Measurements from ENCODE around the gene HOXA3. TPM values are rescaled to one million over a fixed set of nuclear protein-coding genes. Genes with fewer than 3 reads are reported as not detected.

Gene HOXA3
- total RNA-seq, 1 experiment from 2014 or later = 12.0 TPM

GRCh38 chr7:27184337-27185012 lies 32.1 kb upstream of the HOXA3 start:
- peak; percentile 55 to 69 for DNase-seq
- H3K27me3 ChIP-seq = no peaks in the 10 kb centered on the region
- H3K27ac ChIP-seq = peak overlapping the region; percentile 87
- no peaks in the 10 kb centered on the region for H3K4me1 ChIP-seq
- no peaks in the 10 kb centered on the region for H3K36me3 ChIP-seq
- H3K9me3 ChIP-seq (replicated peaks) = no peaks in the 10 kb centered on the region
- peak overlapping the region; percentile 73 for H3K4me3 ChIP-seq

DNA sequence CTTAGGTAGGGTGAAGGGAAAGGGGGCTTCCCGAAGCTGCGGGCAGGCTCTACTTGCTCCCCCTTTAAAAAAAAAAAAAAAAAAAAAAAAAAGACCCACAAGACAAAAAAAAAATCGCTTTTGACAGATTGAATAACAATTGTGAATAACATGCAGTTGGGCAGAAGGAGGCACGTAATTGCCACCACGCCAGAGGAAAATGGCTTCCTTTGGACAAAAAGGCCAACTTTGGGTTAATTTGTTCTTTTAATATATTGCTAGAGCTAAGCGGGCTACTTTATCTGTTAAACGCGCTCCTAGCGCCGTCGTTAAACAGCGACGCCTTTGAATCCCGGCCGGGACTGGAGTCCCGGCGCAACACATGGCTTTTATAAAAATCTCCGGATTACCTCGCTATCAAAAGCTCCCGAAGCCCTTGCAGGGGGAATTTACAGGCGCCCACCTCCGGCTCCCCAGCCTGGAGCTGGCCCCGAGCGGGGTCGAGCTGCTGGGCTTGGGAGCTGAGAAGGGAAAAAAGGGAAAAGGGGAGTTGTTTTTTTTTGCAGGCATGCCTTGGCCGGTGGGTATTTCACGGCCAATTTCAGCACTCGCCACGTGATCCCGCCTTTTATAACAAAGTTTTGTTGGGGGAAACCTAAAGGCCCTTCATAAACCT lies 31.4 kb upstream of the HOXA3 start:
- Histone ChIP-seq H3K27ac (peak overlapping the region; percentile 87), H3K4me3 (peak overlapping the region; percentile 73), H3K36me3 (no peaks in the 10 kb centered on the region), H3K27me3 (no peaks in the 10 kb centered on the region), H3K9me3 (replicated peaks) (no peaks in the 10 kb centered on the region), H3K4me1 (no peaks in the 10 kb centered on the region)
- peak; percentile 32 to 56 for DNase-seq

- Histone ChIP-seq H3K27me3 (no peaks in the 10 kb centered on the region), H3K4me3 (peak overlapping the region; percentile 73), H3K36me3 (no peaks in the 10 kb centered on the region), H3K27ac (peak overlapping the region; percentile 87), H3K9me3 (replicated peaks) (no peaks in the 10 kb centered on the region), H3K4me1 (no peaks in the 10 kb centered on the region)
- DNase-seq = peak; percentile 55 to 66
Observed at GRCh38 chr7:27182861-27183681, 30.7 kb upstream of the HOXA3 start.

DNA sequence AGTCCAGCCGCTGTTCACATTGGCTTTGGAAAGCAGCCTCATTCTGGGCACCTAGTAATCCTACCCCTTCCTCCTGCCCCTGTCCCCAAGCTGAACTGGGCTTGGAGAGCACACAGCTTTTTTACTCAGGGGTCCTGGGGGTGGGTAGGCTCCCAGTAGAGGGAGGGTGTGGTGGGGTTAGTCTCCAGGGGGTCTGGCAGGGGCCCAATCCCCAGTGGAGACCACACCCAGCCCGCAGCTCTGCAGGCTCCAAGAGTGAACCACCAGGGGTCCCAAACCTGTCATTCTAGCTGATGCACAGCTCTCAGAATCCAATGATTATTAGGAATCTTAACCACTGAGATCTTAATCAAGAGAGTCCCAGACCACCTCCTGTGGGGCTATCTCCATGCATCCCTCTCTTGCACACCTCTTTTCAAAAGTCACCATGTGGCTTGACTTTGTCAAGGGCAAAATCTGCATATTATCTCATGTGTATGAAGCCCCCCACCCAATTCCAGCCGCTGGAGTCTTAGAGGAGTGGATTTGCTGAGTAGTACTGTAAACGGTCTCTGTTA lies 30.0 kb upstream of the HOXA3 start:
- Histone ChIP-seq H3K36me3 (no peaks in the 10 kb centered on the region), H3K9me3 (replicated peaks) (no peaks in the 10 kb centered on the region), H3K27ac (no peak overlapping the region), H3K4me3 (no peak overlapping the region), H3K4me1 (no peaks in the 10 kb centered on the region), H3K27me3 (0 out of 2 replicates have a peak, but pooled peaks cover 5% of the 10 kb centered on the region)
- DNase-seq = no peak

GRCh38 chr7:27181795-27182275 lies 29.5 kb upstream of the HOXA3 start:
- Histone ChIP-seq H3K27ac (no peak overlapping the region), H3K4me3 (no peak overlapping the region), H3K9me3 (replicated peaks) (no peaks in the 10 kb centered on the region), H3K4me1 (no peaks in the 10 kb centered on the region), H3K27me3 (0 out of 2 replicates have a peak, but pooled peaks cover 5% of the 10 kb centered on the region), H3K36me3 (no peaks in the 10 kb centered on the region)
- no peak for DNase-seq

- Histone ChIP-seq H3K4me1 (no peaks in the 10 kb centered on the region), H3K4me3 (no peak overlapping the region), H3K36me3 (no peaks in the 10 kb centered on the region), H3K9me3 (replicated peaks) (no peaks in the 10 kb centered on the region), H3K27ac (no peak overlapping the region), H3K27me3 (0 out of 2 replicates have a peak, but pooled peaks cover 5% of the 10 kb centered on the region)
- no peak for DNase-seq
Observed at GRCh38 chr7:27180431-27181420, 28.3 kb upstream of the HOXA3 start.

DNA sequence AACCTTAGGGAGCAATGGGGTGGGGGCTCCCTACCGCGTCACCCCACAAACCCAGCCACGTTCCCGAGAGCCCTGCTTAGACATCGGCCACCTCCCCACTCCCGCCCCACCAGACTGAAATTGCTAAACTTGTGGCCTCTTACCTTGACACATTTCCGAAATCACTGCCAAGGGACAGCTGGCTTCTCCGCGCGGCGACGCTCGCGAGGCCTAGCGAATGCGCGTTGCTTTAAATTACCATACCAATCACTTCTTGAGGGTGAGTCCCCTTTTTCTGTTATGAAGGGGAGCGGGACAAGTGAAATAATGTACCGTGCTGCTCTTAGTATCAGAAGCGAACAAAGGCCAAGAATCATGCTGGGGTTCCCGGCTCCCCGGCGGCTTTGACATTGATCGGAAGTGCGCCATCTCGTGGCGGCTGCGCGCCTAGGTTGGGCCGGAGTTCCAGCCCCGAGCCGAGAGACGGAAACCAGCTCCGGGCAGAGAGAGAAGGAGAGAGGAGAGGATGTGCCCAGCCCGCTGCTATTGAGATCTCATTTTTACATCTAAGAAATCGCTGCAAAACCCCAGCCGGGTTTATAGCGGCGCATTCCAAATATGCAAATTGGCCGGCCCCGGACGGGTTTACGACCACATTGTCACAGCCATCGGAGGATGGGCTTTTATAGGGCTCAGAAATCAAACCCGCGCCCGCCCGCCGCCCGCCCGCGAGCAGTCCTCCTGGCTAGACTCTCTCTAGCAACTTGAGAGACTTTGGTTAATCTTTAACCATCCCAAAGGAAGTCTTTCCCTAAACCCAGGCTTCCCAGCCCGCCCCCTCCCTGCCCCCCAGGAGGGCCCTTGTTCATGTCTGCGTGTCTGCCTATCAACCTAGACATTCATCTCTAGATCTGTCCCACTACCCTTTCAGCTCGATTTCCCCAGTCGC lies 27.4 kb upstream of the HOXA3 start:
- DNase-seq = no peak
- H3K36me3 ChIP-seq = no peaks in the 10 kb centered on the region
- no peak overlapping the region for H3K4me3 ChIP-seq
- H3K27me3 ChIP-seq = 0 out of 2 replicates have a peak, but pooled peaks cover 5% of the 10 kb centered on the region
- H3K4me1 ChIP-seq = no peaks in the 10 kb centered on the region
- H3K9me3 ChIP-seq (replicated peaks) = no peaks in the 10 kb centered on the region
- no peak overlapping the region for H3K27ac ChIP-seq

- Histone ChIP-seq H3K27me3 (0 out of 2 replicates have a peak, but pooled peaks cover 5% of the 10 kb centered on the region), H3K27ac (no peak overlapping the region), H3K4me1 (no peaks in the 10 kb centered on the region), H3K36me3 (no peaks in the 10 kb centered on the region), H3K4me3 (no peak overlapping the region), H3K9me3 (replicated peaks) (no peaks in the 10 kb centered on the region)
- DNase-seq = no peak
Observed at GRCh38 chr7:27179030-27179429, 26.6 kb upstream of the HOXA3 start.

DNA sequence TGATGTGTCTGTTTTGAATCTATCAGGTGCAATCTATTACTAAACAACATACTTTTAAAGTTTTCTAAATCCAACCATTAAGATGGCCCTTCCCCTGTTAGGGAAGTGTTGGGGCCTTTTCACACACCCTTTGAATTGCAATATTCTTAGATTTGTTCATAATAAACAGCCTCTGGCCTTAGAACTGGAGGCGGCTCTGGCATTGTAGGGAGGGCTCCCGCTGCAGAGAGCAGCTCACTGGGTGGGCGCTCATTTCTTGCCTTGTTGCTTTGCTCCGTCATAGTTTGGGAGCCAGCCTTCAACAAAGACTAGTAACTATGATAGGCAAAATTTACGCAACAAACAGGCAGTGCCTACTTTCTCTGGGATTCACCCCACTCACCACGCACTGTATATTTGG lies 26.0 kb upstream of the HOXA3 start:
- DNase-seq = no peak
- Histone ChIP-seq H3K4me1 (no peaks in the 10 kb centered on the region), H3K36me3 (no peaks in the 10 kb centered on the region), H3K27ac (no peak overlapping the region), H3K9me3 (replicated peaks) (no peaks in the 10 kb centered on the region), H3K27me3 (0 out of 2 replicates have a peak, but pooled peaks cover 5% of the 10 kb centered on the region), H3K4me3 (no peak overlapping the region)

DNA sequence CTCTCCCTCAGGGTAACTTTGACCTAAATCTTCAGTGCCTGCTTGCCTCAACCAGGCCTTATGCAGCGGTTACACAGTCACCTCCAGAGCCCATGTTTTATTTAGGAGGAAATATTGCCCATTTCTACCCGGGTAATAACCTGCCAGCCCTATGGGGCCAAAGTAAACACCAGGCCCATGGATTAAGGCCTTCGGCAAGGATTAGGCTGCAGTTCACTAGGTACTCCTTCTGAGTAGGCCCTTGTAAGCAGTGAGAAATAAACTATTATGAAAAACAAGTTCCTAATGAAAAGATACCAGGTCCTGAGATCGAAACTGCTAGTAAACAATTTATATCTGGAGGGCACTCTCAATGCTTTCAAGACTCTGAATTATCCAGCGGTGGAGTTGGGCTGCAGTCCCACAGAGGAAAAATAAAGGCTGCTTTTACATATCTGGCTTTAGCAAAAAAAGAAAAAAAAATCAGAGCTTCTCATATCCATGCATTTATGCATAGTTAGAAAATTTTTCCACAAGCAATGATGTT lies 25.5 kb upstream of the HOXA3 start:
- DNase-seq = no peak
- no peaks in the 10 kb centered on the region for H3K4me1 ChIP-seq
- H3K36me3 ChIP-seq = no peaks in the 10 kb centered on the region
- H3K4me3 ChIP-seq = no peak overlapping the region
- H3K9me3 ChIP-seq (replicated peaks) = no peaks in the 10 kb centered on the region
- H3K27me3 ChIP-seq = 0 out of 2 replicates have a peak, but pooled peaks cover 5% of the 10 kb centered on the region
- no peak overlapping the region for H3K27ac ChIP-seq

DNA sequence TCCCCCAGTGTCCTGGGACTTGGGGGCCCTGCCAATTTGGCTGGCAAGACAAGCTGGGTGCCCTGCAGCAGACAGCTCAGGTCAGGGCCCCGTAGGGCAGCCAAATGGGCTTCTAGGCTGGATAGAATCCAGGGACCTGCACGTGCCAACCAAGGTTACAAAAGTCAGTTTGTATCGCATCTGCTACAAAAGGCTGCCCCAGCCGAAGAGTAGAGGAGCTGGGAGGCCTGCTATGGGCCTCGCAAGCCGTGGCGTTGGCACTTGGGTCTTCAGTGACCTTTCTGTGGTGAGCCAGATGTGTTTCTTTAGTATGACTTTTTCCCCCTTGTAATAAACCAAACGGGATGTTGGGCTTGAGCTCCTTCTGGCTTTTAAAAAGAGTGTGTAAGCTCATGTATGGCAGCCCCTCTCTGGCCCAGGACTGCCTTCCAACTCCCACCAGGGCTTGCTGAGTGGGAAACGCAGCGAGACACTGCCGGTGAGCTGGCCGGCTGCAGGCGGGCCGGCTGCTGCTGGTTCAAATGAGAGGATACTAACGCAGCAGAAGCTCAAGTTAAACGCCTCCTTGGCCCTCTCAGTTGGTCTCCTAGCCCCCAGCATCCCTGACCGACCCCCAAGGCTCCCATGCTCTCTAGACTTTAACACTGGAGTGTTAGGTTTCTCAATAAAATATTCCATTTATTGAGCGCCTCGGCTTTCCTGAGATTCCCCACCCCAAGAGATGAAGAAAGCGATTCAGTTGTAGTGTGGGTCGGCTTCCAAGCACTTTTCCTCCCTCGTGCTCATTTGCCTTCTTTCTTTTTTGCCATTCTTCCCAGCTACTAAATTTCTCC lies 24.8 kb upstream of the HOXA3 start:
- H3K4me1 ChIP-seq = peaks cover 2% of the 10 kb centered on the region
- no peaks in the 10 kb centered on the region for H3K36me3 ChIP-seq
- DNase-seq = no peak

DNA sequence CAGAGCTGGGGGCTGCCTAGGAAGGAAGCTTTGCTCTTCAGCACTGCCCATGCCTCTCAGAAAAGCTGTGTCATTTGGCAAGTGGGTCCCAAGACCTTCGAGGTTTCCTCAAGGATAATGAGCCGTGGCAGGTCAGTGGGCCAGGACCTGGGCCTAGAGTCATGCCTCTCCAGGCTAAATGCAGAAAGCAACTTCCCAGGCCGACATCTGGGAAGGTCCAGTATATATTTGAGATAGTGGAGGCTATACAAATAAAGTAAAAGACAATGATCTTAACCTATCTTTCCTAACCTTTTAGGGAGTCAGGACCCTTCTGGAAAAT lies 24.1 kb upstream of the HOXA3 start:
- Histone ChIP-seq H3K4me3 (no peak overlapping the region), H3K36me3 (no peaks in the 10 kb centered on the region; the same call in 1 of the 2 replicates), H3K9me3 (replicated peaks) (no peaks in the 10 kb centered on the region), H3K4me1 (peaks cover 7% of the 10 kb centered on the region), H3K27ac (no peak overlapping the region), H3K27me3 (0 out of 2 replicates have a peak, but pooled peaks cover 5% of the 10 kb centered on the region)
- DNase-seq = no peak

More for the DNA sequence above, 24.8 kb upstream of the HOXA3 start:
- Histone ChIP-seq H3K9me3 (replicated peaks) (no peaks in the 10 kb centered on the region), H3K27me3 (0 out of 2 replicates have a peak, but pooled peaks cover 5% of the 10 kb centered on the region), H3K27ac (no peak overlapping the region), H3K4me3 (no peak overlapping the region)
